OCI-LY3 (cell line): Measurements from ENCODE around the gene PTPRN2.
"Not testable (repeated sequence)": the region's sequence is repeated elsewhere in the genome, so short reads cannot be mapped to it uniquely, and the experiment has no call there.

Source experiments
- H2AFZ ChIP-seq: fragments of 200-600, 300-600 bp; shearing (Covaris generic); 2 replicates; pipeline ENCODE4 v1.6.0; 2014; ENCODE audit warnings: antibody characterized with exemption, low read depth, low read length
- H3K27ac ChIP-seq: fragments of 200-600, 300-600 bp; sonication (generic); 2 replicates; pipeline ENCODE4 v1.5.1; 2014; ENCODE audit warnings: mild to moderate bottlenecking, low read length, moderate library complexity, mixed read lengths
- H3K27me3 ChIP-seq: fragments of 200-600, 300-600 bp; sonication (generic); 2 replicates; pipeline ENCODE4 v1.6.1; 2014; ENCODE audit warnings: low read depth, low read length, mixed read lengths
- H3K36me3 ChIP-seq: fragments of 200-600, 300-600 bp; sonication (generic); replicated peaks from 2 replicates; pipeline ENCODE3; 2014; ENCODE audit warnings: low read depth, low read length, mixed read lengths
- H3K4me1 ChIP-seq: fragments of 300-600, 200-600 bp; sonication (generic); 2 replicates; pipeline ENCODE4 v1.6.1; 2014; ENCODE audit warnings: low read length, mixed read lengths
- H3K4me2 ChIP-seq: fragments of 200-600, 300-600 bp; sonication (generic); 2 replicates; pipeline ENCODE4 v1.6.1; 2014; ENCODE audit warnings: low read length, mixed read lengths
- H3K4me3 ChIP-seq: fragments of 300-600, 200-600 bp; sonication (generic); 2 replicates; pipeline ENCODE4 v1.5.1; 2014; ENCODE audit warnings: antibody characterized with exemption, mild to moderate bottlenecking, low read length, moderate library complexity
- H3K79me2 ChIP-seq: fragments of 300-600, 200-600 bp; shearing (Covaris generic); 2 replicates; pipeline ENCODE4 v1.6.1; 2014; ENCODE audit warnings: mild to moderate bottlenecking, low read length, mixed read lengths
- H3K9ac ChIP-seq: fragments of 300-600, 200-600 bp; shearing (Covaris generic); 2 replicates; pipeline ENCODE4 v1.6.0; 2014; ENCODE audit warnings: mild to moderate bottlenecking, low read length, moderate library complexity
- H3K9me3 ChIP-seq: fragments of 200-600, 300-600 bp; shearing (Covaris generic); 2 replicates; pipeline ENCODE4 v1.6.1; 2014; ENCODE audit warnings: low read length, mixed read lengths; ENCODE audit not compliant: insufficient read depth
- H4K20me1 ChIP-seq: fragments of 200-600, 300-600 bp; sonication (generic); 2 replicates; pipeline ENCODE4 v1.6.1; 2016; ENCODE audit warnings: low read length, mixed read lengths; ENCODE audit not compliant: insufficient read depth
- EZH2phosphoT487 ChIP-seq: fragments of 200-600 bp; shearing (Covaris generic); IDR thresholded peaks from 2 replicates; pipeline ENCODE4 v1.6.1; 2018; ENCODE audit warnings: antibody characterized with exemption, mixed run types, low read depth
- TF ChIP-seq, protein P1 (sequence below): fragments of 200-600, 300-600 bp; sonication (generic); IDR thresholded peaks from 2 replicates; pipeline ENCODE4 v1.5.1; 2014; ENCODE audit warnings: antibody characterized with exemption, low read length, low read depth

PTPRN2 gene

DNA sequence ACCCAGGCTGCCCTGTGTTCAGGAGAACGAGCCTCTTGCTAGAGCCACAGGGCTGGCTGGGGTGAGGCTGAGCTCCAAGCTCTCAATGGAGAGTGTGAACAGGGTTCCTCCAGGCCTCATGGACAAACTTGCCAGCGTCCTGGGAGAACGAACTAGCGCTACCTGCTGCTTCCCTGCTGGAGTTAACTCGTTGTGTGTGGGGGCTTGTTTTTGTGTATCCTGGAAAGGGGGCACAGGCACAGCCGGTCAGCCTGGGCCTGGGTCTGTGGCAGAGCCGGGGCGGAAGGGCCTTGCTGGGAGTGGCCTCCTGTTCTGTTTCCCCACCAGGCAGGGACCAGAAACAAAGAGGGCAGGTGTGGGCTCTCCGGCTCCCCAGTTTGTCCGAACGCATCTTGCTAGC lies 991.6 kb downstream of the PTPRN2 start:
- Histone ChIP-seq H4K20me1 (no peaks in the 10 kb centered on the region), H3K36me3 (no peaks in the 10 kb centered on the region), H2AFZ (no peak overlapping the region), H3K9me3 (no peaks in the 10 kb centered on the region), H3K4me2 (no peak overlapping the region), H3K9ac (no peak overlapping the region), H3K27me3 (no peaks in the 10 kb centered on the region), H3K4me3 (no peak overlapping the region), H3K27ac (no peak overlapping the region), H3K4me1 (no peaks in the 10 kb centered on the region), H3K79me2 (no peaks in the 10 kb centered on the region)
- TF ChIP-seq EZH2phosphoT487, result no peak

DNA sequence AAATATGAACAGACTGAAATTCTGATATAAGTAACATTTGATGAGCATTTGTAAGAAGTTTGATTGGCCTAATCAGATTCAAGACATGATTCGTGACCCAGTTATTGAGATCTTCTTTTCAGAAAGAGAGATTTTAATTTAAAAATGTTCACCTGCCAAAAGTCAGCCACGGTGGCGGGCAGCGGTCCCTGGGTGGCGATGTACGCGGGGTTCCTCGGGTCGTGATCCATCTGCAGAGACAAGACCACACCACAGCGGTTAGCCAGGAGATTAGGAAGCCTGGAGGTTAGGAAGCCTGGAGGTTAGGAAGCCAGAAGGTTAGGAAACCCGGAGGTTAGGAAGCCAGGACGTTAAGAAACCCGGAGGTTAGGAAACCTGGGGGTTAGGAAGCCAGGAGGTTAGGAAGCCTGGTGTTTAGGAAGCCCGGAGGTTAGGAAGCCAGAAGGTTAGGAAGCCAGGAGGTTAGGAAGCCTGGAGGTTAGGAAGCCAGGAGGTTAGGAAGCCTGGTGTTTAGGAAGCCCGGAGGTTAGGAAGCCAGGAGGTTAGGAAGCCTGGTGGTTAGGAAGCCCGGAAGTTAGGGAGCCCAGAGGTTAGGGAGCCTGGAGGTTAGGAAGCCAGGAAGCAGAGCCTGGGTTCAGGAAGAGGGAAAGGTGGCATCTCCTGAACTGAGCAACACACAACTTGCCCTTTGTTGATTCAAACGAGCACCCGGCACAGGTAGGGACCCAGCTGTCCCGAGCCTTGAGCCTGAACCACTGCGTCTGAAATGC lies 992.4 kb downstream of the PTPRN2 start:
- H3K4me3 ChIP-seq, result no peak overlapping the region
- no peaks in the 10 kb centered on the region for H3K27me3 ChIP-seq
- no peak overlapping the region for H2AFZ ChIP-seq
- no peak overlapping the region for H3K4me2 ChIP-seq
- no peak overlapping the region for H3K9ac ChIP-seq
- no peaks in the 10 kb centered on the region for H3K9me3 ChIP-seq
- no peaks in the 10 kb centered on the region for H3K79me2 ChIP-seq
- H3K4me1 ChIP-seq, result no peaks in the 10 kb centered on the region
- H3K36me3 ChIP-seq, result no peaks in the 10 kb centered on the region
- no peaks in the 10 kb centered on the region for H4K20me1 ChIP-seq
- TF ChIP-seq EZH2phosphoT487, result no peak
- TF ChIP-seq, protein P1, sequence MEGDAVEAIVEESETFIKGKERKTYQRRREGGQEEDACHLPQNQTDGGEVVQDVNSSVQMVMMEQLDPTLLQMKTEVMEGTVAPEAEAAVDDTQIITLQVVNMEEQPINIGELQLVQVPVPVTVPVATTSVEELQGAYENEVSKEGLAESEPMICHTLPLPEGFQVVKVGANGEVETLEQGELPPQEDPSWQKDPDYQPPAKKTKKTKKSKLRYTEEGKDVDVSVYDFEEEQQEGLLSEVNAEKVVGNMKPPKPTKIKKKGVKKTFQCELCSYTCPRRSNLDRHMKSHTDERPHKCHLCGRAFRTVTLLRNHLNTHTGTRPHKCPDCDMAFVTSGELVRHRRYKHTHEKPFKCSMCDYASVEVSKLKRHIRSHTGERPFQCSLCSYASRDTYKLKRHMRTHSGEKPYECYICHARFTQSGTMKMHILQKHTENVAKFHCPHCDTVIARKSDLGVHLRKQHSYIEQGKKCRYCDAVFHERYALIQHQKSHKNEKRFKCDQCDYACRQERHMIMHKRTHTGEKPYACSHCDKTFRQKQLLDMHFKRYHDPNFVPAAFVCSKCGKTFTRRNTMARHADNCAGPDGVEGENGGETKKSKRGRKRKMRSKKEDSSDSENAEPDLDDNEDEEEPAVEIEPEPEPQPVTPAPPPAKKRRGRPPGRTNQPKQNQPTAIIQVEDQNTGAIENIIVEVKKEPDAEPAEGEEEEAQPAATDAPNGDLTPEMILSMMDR, result no peak
- no peak overlapping the region for H3K27ac ChIP-seq

GRCh38 chr7:157594306-157594705 lies 993.3 kb downstream of the PTPRN2 start:
- Histone ChIP-seq H3K4me3 (no peak overlapping the region), H3K9me3 (no peaks in the 10 kb centered on the region), H3K27ac (no peak overlapping the region), H3K4me2 (no peak overlapping the region), H3K4me1 (no peaks in the 10 kb centered on the region), H3K9ac (no peak overlapping the region), H3K36me3 (no peaks in the 10 kb centered on the region), H2AFZ (no peak overlapping the region), H4K20me1 (no peaks in the 10 kb centered on the region), H3K79me2 (no peaks in the 10 kb centered on the region), H3K27me3 (no peaks in the 10 kb centered on the region)
- no peak for TF ChIP-seq EZH2phosphoT487
- TF ChIP-seq, protein P1, result no peak

- H3K9me3 ChIP-seq, result no peaks in the 10 kb centered on the region
- H4K20me1 ChIP-seq, result no peaks in the 10 kb centered on the region
- no peak overlapping the region for H2AFZ ChIP-seq
- no peak overlapping the region for H3K4me3 ChIP-seq
- no peak overlapping the region for H3K9ac ChIP-seq
- H3K4me2 ChIP-seq, result no peak overlapping the region
- H3K4me1 ChIP-seq, result no peaks in the 10 kb centered on the region
- no peaks in the 10 kb centered on the region for H3K79me2 ChIP-seq
- no peaks in the 10 kb centered on the region for H3K36me3 ChIP-seq
- TF ChIP-seq, protein P1, result no peak
- no peak for TF ChIP-seq EZH2phosphoT487
- no peak overlapping the region for H3K27ac ChIP-seq
- no peaks in the 10 kb centered on the region for H3K27me3 ChIP-seq
These were observed 994.1 kb downstream of the PTPRN2 start for GRCh38 chr7:157593541-157593940.

DNA sequence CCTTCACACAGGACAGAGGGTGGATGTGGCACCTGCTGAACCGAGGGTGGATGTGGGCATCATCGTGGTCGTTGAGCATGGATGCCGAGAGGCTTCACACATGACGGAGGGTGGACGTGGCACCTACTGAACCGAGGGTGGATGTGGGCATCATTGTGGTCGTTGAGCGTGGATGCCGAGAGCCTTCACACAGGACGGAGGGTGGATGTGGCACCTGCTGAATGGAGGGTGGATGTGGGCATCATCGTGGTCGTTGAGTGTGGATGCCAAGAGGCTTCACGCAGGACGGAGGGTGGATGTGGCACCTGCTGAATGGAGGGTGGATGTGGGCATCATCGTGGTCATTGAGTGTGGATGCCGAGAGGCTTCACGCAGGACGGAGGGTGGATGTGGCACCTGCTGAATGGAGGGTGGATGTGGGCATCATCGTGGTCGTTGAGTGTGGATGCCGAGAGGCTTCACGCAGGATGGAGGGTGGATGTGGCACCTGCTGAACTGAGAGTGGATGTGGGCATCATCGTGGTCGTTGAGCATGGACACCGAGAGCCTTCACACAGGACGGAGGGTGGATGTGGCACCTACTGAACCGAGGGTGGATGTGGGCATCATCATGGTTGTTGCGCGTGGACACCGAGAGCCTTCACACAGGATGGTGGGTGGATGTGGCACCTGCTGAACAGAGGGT lies 994.8 kb downstream of the PTPRN2 start:
- H3K27me3 ChIP-seq, result not testable (repeated sequence)

More for the DNA sequence above, 994.8 kb downstream of the PTPRN2 start:
- H3K9ac ChIP-seq, H3K79me2 ChIP-seq, H3K4me2 ChIP-seq, H3K36me3 ChIP-seq, H3K9me3 ChIP-seq, H3K4me3 ChIP-seq, H3K27ac ChIP-seq, H3K4me1 ChIP-seq, H2AFZ ChIP-seq, H4K20me1 ChIP-seq: not testable (repeated sequence)
